Gastrocnemius medialis (tissue), 4 donors: ENCODE data around the gene C9orf43.

Source experiments
- CTCF ChIP-seq, 5 experiments: fragments of 450-650 bp in 3 of 5; fragments of 200-600 bp in 2 of 5; sonication (generic) in 2 of 5; IDR thresholded peaks in 4 of 5; conservative IDR thresholded peaks in 1 of 5; 1 replicate in 4 of 5; 2 replicates in 1 of 5; pipeline ENCODE4 v1.5.1; 2016 to 2019; ENCODE audit warnings: antibody characterized with exemption in 5 of 5, mild to moderate bottlenecking in 3 of 5, moderate library complexity in 3 of 5
- POLR2A ChIP-seq, 2 donors: fragments of 450-650 bp; IDR thresholded peaks; one replicate each; pipeline ENCODE4 v1.6.1; 2017; ENCODE audit warnings: antibody characterized with exemption in 2 of 2, mild to moderate bottlenecking in 2 of 2, moderate library complexity in 2 of 2

GRCh38 chr9:113471566-113471965, 61.0 kb downstream of the C9orf43 start:
- no peak for TF ChIP-seq CTCF (IDR thresholded peaks at IDR 0.05 in 4 of 5, conservative IDR thresholded peaks at IDR 0.05 in 1 of 5)
- TF ChIP-seq POLR2A (IDR thresholded peaks at IDR 0.05): no peak
